HCT116 (cell line): Measurements from ENCODE around the gene LYST. TPM values are rescaled to one million over a fixed set of nuclear protein-coding genes. Genes with fewer than 3 reads are reported as not detected.

ENCODE experiments used
- ATAC-seq: fragments of 200-7000 bp; cut with Tn5 transposase; 2 replicates; pipeline ENCODE4 v1.9.1; 2020; ENCODE audit warnings: mild to moderate bottlenecking, moderate library complexity
- BruUV-seq: library from RNA; stranded (reverse); fragments of 400-500 nt; replicated peaks from 2 replicates; lab custom pipeline; 2021; lab: Mats Ljungman, UMichigan
- CTCF ChIA-PET: fragments of 300-600 bp; sonication (Branson Sonifier 250); formaldehyde crosslinking; loops from one replicate; lab custom pipeline; 2021; ENCODE audit warnings: antibody characterized with exemption; lab: Charles Lee
- POLR2A ChIA-PET: fragments of 300-600, 350-600 bp; sonication (Branson Sonifier 250); formaldehyde crosslinking; loops from one replicate; lab custom pipeline; 2021; ENCODE audit warnings: antibody characterized with exemption; lab: Charles Lee
- RAD21 ChIA-PET, 2 experiments: fragments of 300-600 bp; sonication (Branson Sonifier 250); formaldehyde crosslinking; loops; one replicate each; lab custom pipeline; 2023; ENCODE audit warnings: low total read pairs in 2 of 2; ENCODE audit not compliant: uncharacterized antibody in 2 of 2, unreplicated experiment in 2 of 2, low non-redundant PET in 1 of 2; lab: Charles Lee
- DNase-seq: peaks from one replicate; pipeline ENCODE4 v3.0.0-alpha.2; 2010; ENCODE audit warnings: low read depth, low spot score
- H2AFZ ChIP-seq: fragments of 200-600 bp; shearing (Covaris generic), sonication (generic); 2 replicates; pipeline ENCODE4 v1.6.1; 2017; ENCODE audit warnings: low read depth, mixed run types, mixed read lengths, antibody characterized with exemption, low read length; ENCODE audit not compliant: poor library complexity, severe bottlenecking
- H3K27ac ChIP-seq: 2 replicates; pipeline ENCODE4 v1.5.1; 2012; ENCODE audit warnings: low read depth, low read length
- H3K27me3 ChIP-seq: fragments of 200-600 bp; sonication (generic); 2 replicates; pipeline ENCODE4 v1.6.1; 2016; ENCODE audit warnings: mixed run types, low read length, mixed read lengths; ENCODE audit not compliant: insufficient read depth
- H3K36me3 ChIP-seq, 2 experiments: fragments of 200-500 bp in 1 of 2; fragments of 200-600 bp in 1 of 2; sonication (Bioruptor generic) in 1 of 2; sonication (generic) in 1 of 2; 2 replicates each; pipeline versions ENCODE4 v1.5.1 to v1.6.1; 2014 to 2016; ENCODE audit warnings: low read length in 2 of 2, inconsistent platforms in 1 of 2, mixed read lengths in 1 of 2, mixed run types in 1 of 2; ENCODE audit not compliant: insufficient read depth in 2 of 2, control insufficient read depth in 1 of 2
- H3K4me1 ChIP-seq, 2 experiments: fragments of 200-600 bp in 1 of 2; sonication (generic) in 1 of 2; 2 replicates each; pipeline versions ENCODE4 v1.5.1 to v1.6.1; 2012 to 2017; ENCODE audit warnings: low read length in 2 of 2, inconsistent platforms in 1 of 2, mild to moderate bottlenecking in 1 of 2, mixed read lengths in 1 of 2, mixed run types in 1 of 2, moderate library complexity in 1 of 2; ENCODE audit not compliant: insufficient read depth in 2 of 2, control insufficient read depth in 1 of 2
- H3K4me2 ChIP-seq: fragments of 200-600 bp; sonication (generic); 2 replicates; pipeline ENCODE4 v1.6.1; 2017; ENCODE audit warnings: mixed run types, low read length, mixed read lengths
- H3K4me3 ChIP-seq, 2 experiments: fragments of 200-600 bp in 1 of 2; sonication (generic) in 1 of 2; replicated peaks in 1 of 2; 2 replicates each; pipeline ENCODE4 v1.5.1; 2011 to 2016; ENCODE audit warnings: low read length in 2 of 2, control low read depth in 1 of 2, low read depth in 1 of 2, mild to moderate bottlenecking in 1 of 2, mixed read lengths in 1 of 2, mixed run types in 1 of 2
- H3K79me2 ChIP-seq: fragments of 200-600 bp; sonication (generic); 2 replicates; pipeline ENCODE4 v1.6.1; 2017; ENCODE audit warnings: mild to moderate bottlenecking, mixed run types, low read length, moderate library complexity, mixed read lengths; ENCODE audit not compliant: insufficient read depth
- H3K9ac ChIP-seq: fragments of 200-600 bp; sonication (generic); 2 replicates; pipeline ENCODE4 v1.6.1; 2016; ENCODE audit warnings: low read length, mixed read lengths
- H3K9me2 ChIP-seq: fragments of 200-600 bp; sonication (generic), shearing (Covaris generic); 2 replicates; pipeline ENCODE4 v1.6.1; 2017; ENCODE audit warnings: mixed run types, mild to moderate bottlenecking, moderate library complexity; ENCODE audit not compliant: insufficient read depth
- H3K9me3 ChIP-seq, 2 experiments: fragments of 200-500 bp in 1 of 2; fragments of 200-600 bp in 1 of 2; sonication (Bioruptor generic) in 1 of 2; sonication (generic) in 1 of 2; 2 replicates each; pipeline ENCODE4 v1.6.1; 2014 to 2017; ENCODE audit warnings: low read length in 2 of 2, mixed read lengths in 2 of 2, inconsistent platforms in 1 of 2, low read depth in 1 of 2, mild to moderate bottlenecking in 1 of 2, mixed run types in 1 of 2, moderate library complexity in 1 of 2; ENCODE audit not compliant: control insufficient read depth in 1 of 2, insufficient read depth in 1 of 2
- H4K20me1 ChIP-seq: fragments of 200-600 bp; sonication (generic), shearing (Covaris generic); 2 replicates; pipeline ENCODE4 v1.6.1; 2017; ENCODE audit warnings: mixed run types, mild to moderate bottlenecking, moderate library complexity; ENCODE audit not compliant: insufficient read depth
- CBX3 ChIP-seq: IDR thresholded peaks from 2 replicates; pipeline ENCODE4 v1.6.1; 2012; ENCODE audit warnings: low read depth
- EGR1 ChIP-seq: IDR thresholded peaks from 2 replicates; pipeline ENCODE4 v1.6.1; 2012; ENCODE audit warnings: low read depth
- EZH2 ChIP-seq: fragments of 200-600 bp; sonication (generic); IDR thresholded peaks from 2 replicates; pipeline ENCODE4 v1.6.1; 2017; ENCODE audit warnings: antibody characterized with exemption, mixed run types
- FOSL1 ChIP-seq: IDR thresholded peaks from 2 replicates; pipeline ENCODE4 v1.6.1; 2012; ENCODE audit warnings: low read depth
- JUND ChIP-seq: IDR thresholded peaks from 2 replicates; pipeline ENCODE4 v1.6.1; 2012
- POLR2A ChIP-seq: IDR thresholded peaks from 2 replicates; pipeline ENCODE4 v1.7.0; 2011; ENCODE audit warnings: borderline replicate concordance; ENCODE audit not compliant: insufficient read depth, insufficient read length; ENCODE audit errors: extremely low read depth
- POLR2AphosphoS5 ChIP-seq: IDR thresholded peaks from 2 replicates; pipeline ENCODE4 v1.6.1; 2011; ENCODE audit warnings: mild to moderate bottlenecking, low read depth, low read length, moderate library complexity
- RAD21 ChIP-seq: IDR thresholded peaks from 2 replicates; pipeline ENCODE4 v1.6.1; 2012; ENCODE audit warnings: low read depth, mild to moderate bottlenecking
- SIN3A ChIP-seq: IDR thresholded peaks from 2 replicates; pipeline ENCODE4 v1.6.1; 2012; ENCODE audit warnings: low read depth
- SP1 ChIP-seq: IDR thresholded peaks from 2 replicates; pipeline ENCODE4 v1.6.1; 2012; ENCODE audit warnings: low read depth
- SRF ChIP-seq: IDR thresholded peaks from 2 replicates; pipeline ENCODE4 v1.6.1; 2012; ENCODE audit warnings: low read depth
- TCF7L2 ChIP-seq: IDR thresholded peaks from 2 replicates; pipeline ENCODE4 v1.7.0; 2011; ENCODE audit warnings: borderline replicate concordance, inconsistent platforms; ENCODE audit not compliant: insufficient read depth, insufficient read length; ENCODE audit errors: extremely low read depth
- YY1 ChIP-seq: IDR thresholded peaks from 2 replicates; pipeline ENCODE4 v1.6.1; 2011; ENCODE audit warnings: low read length, low read depth, moderate library complexity, mild to moderate bottlenecking; ENCODE audit not compliant: insufficient replicate concordance; ENCODE audit errors: extremely low read depth
- ZFX ChIP-seq: fragments of 450-650 bp; IDR thresholded peaks from 2 replicates; pipeline ENCODE4 v1.6.1; 2017
- ZNF274 ChIP-seq: fragments of 200-500 bp; sonication (Bioruptor generic); IDR thresholded peaks from 2 replicates; pipeline ENCODE4 v1.6.1; 2014; ENCODE audit warnings: mild to moderate bottlenecking, low read depth, low read length, inconsistent platforms
- intact Hi-C: fragments of 100-400 bp; cut with micrococcal nuclease; formaldehyde crosslinking; loops from 2 replicates; pipeline ENCODE4 v1.10.0; 2022
- total RNA-seq: library from RNA; stranded (reverse); gene quantifications from one replicate; pipeline ENCODE4 v1.2.1, GENCODE V29; 2021; ENCODE audit not compliant: unreplicated experiment
- TF ChIP-seq, protein P1 (sequence below), 3 experiments: fragments of 200-600 bp in 1 of 3; sonication (generic) in 1 of 3; IDR thresholded peaks in 2 of 3; conservative IDR thresholded peaks in 1 of 3; 2 replicates each; pipeline ENCODE4 v1.5.1; 2012 to 2017; ENCODE audit warnings: low read depth in 2 of 3, low read length in 2 of 3, antibody characterized with exemption in 1 of 3, borderline replicate concordance in 1 of 3, control low read depth in 1 of 3, mild to moderate bottlenecking in 1 of 3, mixed read lengths in 1 of 3, mixed run types in 1 of 3, moderate library complexity in 1 of 3; ENCODE audit not compliant: insufficient read depth in 1 of 3
- TF ChIP-seq, protein P2 (sequence below): IDR thresholded peaks from 2 replicates; pipeline ENCODE4 v1.6.1; 2012
- TF ChIP-seq, protein P3 (sequence below): IDR thresholded peaks from 2 replicates; pipeline ENCODE4 v1.6.1; 2012; ENCODE audit warnings: low read depth
- TF ChIP-seq, protein P4 (sequence below): IDR thresholded peaks from 2 replicates; pipeline ENCODE4 v1.6.1; 2011; ENCODE audit warnings: mild to moderate bottlenecking, low read length, moderate library complexity; ENCODE audit not compliant: insufficient replicate concordance; ENCODE audit errors: extremely low read depth
- TF ChIP-seq, protein P5 (sequence below): IDR thresholded peaks from 2 replicates; pipeline ENCODE4 v1.6.1; 2012

Gene LYST
- total RNA-seq, 1 experiment from 2014 or later = 6.6 TPM

DNA sequence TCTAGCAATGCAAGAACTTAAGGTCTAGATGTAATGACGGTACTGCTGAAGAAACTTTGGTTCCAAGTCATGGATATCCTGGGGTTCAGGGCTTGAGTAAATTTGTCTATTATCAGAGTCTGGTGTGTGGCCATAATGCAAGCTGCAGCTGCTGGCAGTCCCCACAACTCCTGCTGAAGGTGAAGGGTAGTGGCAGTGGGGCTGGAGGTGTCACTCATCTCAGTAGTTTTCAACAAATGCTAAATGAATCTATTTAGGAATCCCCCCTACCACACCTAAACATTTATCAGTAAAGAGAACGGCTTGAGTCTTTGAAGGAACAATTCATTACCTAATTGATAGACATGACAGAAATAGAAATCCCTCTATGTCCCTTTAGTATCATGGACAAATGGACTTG, 118.0 kb downstream of the LYST start:
- H3K9me3 ChIP-seq = no peaks in the 10 kb centered on the region
- H3K27ac ChIP-seq = no peak overlapping the region

More for the DNA sequence above, 118.0 kb downstream of the LYST start:
- intact Hi-C loops = no loop called here
- RAD21 ChIA-PET = no interaction called here
- no peak overlapping the region for H3K4me2 ChIP-seq
- H4K20me1 ChIP-seq = no peaks in the 10 kb centered on the region
- no peaks in the 10 kb centered on the region for H3K4me1 ChIP-seq
- ATAC-seq (no peak), DNase-seq (no peak)
- TF ChIP-seq, protein P1, sequence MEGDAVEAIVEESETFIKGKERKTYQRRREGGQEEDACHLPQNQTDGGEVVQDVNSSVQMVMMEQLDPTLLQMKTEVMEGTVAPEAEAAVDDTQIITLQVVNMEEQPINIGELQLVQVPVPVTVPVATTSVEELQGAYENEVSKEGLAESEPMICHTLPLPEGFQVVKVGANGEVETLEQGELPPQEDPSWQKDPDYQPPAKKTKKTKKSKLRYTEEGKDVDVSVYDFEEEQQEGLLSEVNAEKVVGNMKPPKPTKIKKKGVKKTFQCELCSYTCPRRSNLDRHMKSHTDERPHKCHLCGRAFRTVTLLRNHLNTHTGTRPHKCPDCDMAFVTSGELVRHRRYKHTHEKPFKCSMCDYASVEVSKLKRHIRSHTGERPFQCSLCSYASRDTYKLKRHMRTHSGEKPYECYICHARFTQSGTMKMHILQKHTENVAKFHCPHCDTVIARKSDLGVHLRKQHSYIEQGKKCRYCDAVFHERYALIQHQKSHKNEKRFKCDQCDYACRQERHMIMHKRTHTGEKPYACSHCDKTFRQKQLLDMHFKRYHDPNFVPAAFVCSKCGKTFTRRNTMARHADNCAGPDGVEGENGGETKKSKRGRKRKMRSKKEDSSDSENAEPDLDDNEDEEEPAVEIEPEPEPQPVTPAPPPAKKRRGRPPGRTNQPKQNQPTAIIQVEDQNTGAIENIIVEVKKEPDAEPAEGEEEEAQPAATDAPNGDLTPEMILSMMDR (IDR thresholded peaks at IDR 0.05 in 2 of 3, conservative IDR thresholded peaks at IDR 0.05 in 1 of 3; ENCODE audit: borderline replicate concordance in 1 of 3, insufficient read depth in 1 of 3, low read depth in 2 of 3, low read length in 2 of 3) = no peak
- TF ChIP-seq JUND (no peak), TCF7L2 (no peak), SRF (no peak), SIN3A (no peak), FOSL1 (no peak), EZH2 (no peak), ZNF274 (no peak), ZFX (no peak), YY1 (no peak), CBX3 (no peak), POLR2AphosphoS5 (no peak), SP1 (no peak), RAD21 (no peak), EGR1 (no peak), POLR2A (no peak)
- TF ChIP-seq, protein P2, sequence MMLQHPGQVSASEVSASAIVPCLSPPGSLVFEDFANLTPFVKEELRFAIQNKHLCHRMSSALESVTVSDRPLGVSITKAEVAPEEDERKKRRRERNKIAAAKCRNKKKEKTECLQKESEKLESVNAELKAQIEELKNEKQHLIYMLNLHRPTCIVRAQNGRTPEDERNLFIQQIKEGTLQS = no peak
- TF ChIP-seq, protein P3, sequence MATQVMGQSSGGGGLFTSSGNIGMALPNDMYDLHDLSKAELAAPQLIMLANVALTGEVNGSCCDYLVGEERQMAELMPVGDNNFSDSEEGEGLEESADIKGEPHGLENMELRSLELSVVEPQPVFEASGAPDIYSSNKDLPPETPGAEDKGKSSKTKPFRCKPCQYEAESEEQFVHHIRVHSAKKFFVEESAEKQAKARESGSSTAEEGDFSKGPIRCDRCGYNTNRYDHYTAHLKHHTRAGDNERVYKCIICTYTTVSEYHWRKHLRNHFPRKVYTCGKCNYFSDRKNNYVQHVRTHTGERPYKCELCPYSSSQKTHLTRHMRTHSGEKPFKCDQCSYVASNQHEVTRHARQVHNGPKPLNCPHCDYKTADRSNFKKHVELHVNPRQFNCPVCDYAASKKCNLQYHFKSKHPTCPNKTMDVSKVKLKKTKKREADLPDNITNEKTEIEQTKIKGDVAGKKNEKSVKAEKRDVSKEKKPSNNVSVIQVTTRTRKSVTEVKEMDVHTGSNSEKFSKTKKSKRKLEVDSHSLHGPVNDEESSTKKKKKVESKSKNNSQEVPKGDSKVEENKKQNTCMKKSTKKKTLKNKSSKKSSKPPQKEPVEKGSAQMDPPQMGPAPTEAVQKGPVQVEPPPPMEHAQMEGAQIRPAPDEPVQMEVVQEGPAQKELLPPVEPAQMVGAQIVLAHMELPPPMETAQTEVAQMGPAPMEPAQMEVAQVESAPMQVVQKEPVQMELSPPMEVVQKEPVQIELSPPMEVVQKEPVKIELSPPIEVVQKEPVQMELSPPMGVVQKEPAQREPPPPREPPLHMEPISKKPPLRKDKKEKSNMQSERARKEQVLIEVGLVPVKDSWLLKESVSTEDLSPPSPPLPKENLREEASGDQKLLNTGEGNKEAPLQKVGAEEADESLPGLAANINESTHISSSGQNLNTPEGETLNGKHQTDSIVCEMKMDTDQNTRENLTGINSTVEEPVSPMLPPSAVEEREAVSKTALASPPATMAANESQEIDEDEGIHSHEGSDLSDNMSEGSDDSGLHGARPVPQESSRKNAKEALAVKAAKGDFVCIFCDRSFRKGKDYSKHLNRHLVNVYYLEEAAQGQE = no peak
- TF ChIP-seq, protein P4, sequence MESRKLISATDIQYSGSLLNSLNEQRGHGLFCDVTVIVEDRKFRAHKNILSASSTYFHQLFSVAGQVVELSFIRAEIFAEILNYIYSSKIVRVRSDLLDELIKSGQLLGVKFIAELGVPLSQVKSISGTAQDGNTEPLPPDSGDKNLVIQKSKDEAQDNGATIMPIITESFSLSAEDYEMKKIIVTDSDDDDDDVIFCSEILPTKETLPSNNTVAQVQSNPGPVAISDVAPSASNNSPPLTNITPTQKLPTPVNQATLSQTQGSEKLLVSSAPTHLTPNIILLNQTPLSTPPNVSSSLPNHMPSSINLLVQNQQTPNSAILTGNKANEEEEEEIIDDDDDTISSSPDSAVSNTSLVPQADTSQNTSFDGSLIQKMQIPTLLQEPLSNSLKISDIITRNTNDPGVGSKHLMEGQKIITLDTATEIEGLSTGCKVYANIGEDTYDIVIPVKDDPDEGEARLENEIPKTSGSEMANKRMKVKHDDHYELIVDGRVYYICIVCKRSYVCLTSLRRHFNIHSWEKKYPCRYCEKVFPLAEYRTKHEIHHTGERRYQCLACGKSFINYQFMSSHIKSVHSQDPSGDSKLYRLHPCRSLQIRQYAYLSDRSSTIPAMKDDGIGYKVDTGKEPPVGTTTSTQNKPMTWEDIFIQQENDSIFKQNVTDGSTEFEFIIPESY = no peak
- TF ChIP-seq, protein P5, sequence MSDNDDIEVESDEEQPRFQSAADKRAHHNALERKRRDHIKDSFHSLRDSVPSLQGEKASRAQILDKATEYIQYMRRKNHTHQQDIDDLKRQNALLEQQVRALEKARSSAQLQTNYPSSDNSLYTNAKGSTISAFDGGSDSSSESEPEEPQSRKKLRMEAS = no peak
- H3K9me2 ChIP-seq = no peaks in the 10 kb centered on the region
- no peak overlapping the region for H3K9ac ChIP-seq
- H3K36me3 ChIP-seq = no peaks in the 10 kb centered on the region
- POLR2A ChIA-PET = no interaction called here
- no peak overlapping the region for H3K4me3 ChIP-seq
- no peak overlapping the region for H2AFZ ChIP-seq
- H3K79me2 ChIP-seq = no peaks in the 10 kb centered on the region
- no peaks in the 10 kb centered on the region for H3K27me3 ChIP-seq
- CTCF ChIA-PET = no interaction called here
- no TSS peak for BruUV-seq
